Measurements from ENCODE around the gene CELF3.

The CELF3 gene

DNA sequence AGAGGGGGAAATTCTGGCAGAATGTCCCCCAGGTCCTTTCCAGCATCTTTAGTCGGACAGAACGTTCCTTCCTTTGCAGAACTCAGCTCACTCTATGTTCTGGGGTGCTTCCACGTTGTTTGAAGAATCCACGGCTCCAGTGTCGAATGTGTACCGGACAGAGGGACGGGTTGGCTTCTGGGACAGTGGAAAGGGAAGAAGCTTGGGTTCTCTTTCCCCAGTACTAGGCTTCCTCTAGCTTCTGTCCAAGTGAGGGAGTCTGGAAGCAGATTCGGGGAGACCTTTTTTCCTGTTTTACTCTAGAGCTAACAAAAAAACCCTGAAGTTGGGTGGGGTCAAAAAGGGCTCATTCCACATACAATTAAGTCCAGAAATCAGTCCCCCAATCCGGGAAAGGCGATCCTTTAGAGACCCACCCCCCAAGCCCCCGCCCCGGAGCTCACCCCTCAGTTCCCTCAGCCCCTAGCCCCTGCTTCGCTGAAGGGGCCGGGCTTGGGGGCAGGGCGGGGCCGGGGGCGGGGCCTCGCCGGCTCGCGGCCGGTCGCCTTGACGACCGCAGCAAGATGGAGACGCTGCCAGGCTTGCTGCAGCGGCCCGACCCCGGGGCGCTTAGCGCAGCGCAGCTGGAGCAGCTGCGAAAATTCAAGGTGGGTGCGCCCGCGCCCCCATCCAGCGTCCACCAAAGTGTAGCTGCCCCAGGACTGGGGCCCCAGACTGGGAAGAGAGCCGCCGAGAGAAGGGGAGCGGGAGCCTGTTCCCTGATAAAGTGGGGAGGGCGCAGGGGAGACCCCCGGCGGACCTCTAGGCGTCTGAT, 4.6 kb upstream of the CELF3 start, which contains the start of gene RIIAD1:
Gene RIIAD1 (plus strand): TSS at position 549 of the 814 bp plus-strand sequence. CDS start 15 bp downstream, at position 564.
- peak in 1 of 3 donors; percentile 30 for DNase-seq (ENCODE audit: low read depth in 2 of 3, low spot score in 1 of 3)

DNA sequence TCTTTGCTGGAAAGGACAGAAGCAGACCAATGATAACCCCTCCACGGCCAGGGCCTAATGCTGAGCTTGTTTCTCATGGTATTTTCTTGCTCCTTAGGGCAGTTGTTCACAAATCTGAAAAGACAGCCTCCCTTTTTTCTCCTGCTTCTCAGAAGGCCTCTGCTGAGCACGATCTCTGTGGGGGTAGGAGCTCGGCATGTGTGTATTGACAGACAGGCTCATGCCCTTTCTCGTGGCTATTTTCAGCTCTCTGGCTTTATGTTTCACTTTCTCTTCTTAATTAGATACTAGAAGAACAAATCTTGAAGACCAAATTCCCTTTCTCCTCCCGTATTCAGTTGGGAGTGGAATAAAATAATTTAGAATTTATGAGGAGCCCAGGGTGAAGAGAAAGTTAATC, 4.0 kb upstream of the CELF3 start:
- DNase-seq (ENCODE audit: low read depth in 2 of 3, low spot score in 1 of 3), result no peak

DNA sequence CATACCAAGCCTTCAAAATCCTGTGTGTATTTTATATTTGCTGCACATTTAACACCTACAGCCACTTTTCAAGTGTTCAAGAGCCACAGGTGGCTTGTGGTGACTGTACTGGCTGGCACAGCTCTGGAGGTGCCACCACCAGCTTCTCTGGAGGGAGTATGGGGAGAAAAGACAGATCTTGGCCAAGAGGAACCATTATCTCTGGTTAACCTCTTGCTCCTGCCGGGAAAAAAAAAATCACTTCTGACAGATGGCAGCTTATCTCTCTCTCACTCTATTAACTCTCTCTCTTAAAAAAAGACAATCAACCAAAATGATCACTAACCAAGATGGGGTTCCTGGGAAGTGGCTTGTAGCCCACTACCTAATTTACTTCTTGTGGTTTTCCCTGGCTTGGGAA, 3.5 kb upstream of the CELF3 start:
- no peak for DNase-seq (ENCODE audit: low read depth in 2 of 3, low spot score in 1 of 3)

DNA sequence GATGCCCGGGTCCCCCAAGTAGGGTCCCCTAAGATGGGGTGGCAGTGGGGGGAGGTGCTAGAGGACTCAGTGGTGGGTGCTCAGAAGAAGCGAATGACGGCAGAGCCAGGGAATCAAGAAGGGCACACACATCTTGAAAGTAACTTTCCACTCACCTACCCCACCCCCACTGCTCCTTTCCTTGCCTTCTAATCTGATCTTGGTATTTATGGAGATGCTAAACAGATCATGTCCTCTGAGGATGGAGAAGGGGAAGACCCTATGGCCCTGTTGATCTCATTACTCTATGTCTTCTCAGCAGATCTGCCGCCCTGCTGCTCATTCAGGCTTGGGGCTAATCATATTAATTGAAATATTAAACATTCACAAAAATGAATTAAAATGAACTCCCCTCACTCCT, 2.1 kb upstream of the CELF3 start:
- DNase-seq (ENCODE audit: low read depth in 2 of 3, low spot score in 1 of 3), result no peak

- DNase-seq (ENCODE audit: low read depth in 2 of 3, low spot score in 1 of 3), result no peak
Observed at GRCh38 chr1:151718011-151718431, 1.4 kb upstream of the CELF3 start.

- DNase-seq (ENCODE audit: low read depth in 2 of 3, low spot score in 1 of 3), result no peak
Observed at GRCh38 chr1:151716405-151716762, 219 bp downstream of the CELF3 start.

DNA sequence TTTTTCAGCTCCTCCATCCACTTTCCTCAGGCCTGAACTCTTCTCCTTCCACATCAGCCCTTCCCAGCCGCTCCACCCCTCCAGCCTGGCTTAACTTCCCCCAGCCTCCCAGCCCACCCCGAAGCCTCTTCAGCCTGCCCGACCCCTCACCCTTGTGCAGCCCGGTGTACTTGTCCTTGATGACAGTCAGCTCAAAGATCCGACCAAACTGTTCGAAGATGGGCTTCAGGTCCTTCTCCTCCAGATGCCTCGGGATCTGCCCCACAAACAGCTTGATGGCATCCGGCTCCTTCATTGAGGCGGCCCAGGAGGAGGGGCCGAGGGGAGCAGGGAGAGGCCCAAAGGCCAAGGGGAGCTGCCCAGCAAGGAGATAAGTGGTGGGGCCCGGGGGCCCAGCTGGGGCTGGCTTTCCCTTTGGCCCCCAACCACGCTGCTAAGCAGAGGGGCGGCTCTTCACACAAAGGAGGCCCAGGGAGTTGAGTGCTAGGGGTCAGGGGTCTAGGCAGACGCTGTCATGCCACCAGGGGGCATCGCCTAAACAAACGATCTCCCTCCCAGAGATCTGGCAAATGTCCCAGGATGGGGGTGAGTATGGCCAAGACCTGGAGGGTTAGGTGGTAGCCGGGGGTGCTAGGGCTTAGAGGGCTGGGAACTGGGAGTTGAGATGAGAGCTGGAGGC, 738 bp downstream of the CELF3 start:
- no peak for DNase-seq (ENCODE audit: low read depth in 2 of 3, low spot score in 1 of 3)

GRCh38 chr1:151714820-151715725, 1.5 kb downstream of the CELF3 start:
- no peak for DNase-seq (ENCODE audit: low read depth in 2 of 3, low spot score in 1 of 3)

DNA sequence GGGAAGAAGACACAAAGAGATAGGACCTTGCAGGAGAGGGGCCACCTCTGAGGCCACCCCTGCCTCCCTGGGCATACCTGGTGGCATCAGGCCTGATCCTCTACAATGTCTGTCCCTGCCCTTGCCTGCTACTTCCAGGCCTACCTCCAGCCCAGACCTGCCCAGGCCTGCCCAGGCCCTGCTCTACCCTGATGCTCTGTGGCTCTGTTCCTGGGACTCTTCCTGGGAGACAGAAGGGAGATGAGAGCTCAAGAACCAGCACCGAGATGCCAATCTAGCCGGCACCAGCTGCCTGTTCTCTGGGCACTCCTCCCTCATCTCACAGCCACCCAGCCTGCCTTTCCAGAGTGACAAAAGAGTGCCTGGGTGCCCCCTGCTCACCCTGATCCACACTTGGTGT, 2.7 kb downstream of the CELF3 start:
- no peak for DNase-seq (ENCODE audit: low read depth in 2 of 3, low spot score in 1 of 3)

DNA sequence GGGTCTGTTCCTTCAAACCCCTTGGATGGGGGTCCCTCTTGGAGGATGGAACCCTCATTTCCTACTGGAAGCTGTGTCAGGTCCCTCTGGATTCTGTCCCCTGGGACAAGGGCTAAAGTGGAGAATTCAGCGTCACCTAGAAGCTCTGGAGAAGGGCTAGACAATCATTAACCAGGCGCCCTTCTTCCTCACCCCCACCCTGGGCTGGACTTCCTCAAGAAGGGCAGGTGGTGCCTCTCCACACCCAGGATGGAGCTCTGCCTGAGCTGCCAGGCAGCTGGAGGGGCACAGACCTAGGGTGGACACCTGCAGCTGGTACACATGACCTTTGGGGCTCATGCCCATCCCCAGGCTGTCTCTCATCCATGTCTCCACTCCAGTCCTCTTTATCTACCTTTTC, 3.6 kb downstream of the CELF3 start:
- no peak for DNase-seq (ENCODE audit: low read depth in 2 of 3, low spot score in 1 of 3)

- no peak for DNase-seq (ENCODE audit: low read depth in 2 of 3, low spot score in 1 of 3)
Observed at GRCh38 chr1:151711951-151712350, 4.7 kb downstream of the CELF3 start.

DNA sequence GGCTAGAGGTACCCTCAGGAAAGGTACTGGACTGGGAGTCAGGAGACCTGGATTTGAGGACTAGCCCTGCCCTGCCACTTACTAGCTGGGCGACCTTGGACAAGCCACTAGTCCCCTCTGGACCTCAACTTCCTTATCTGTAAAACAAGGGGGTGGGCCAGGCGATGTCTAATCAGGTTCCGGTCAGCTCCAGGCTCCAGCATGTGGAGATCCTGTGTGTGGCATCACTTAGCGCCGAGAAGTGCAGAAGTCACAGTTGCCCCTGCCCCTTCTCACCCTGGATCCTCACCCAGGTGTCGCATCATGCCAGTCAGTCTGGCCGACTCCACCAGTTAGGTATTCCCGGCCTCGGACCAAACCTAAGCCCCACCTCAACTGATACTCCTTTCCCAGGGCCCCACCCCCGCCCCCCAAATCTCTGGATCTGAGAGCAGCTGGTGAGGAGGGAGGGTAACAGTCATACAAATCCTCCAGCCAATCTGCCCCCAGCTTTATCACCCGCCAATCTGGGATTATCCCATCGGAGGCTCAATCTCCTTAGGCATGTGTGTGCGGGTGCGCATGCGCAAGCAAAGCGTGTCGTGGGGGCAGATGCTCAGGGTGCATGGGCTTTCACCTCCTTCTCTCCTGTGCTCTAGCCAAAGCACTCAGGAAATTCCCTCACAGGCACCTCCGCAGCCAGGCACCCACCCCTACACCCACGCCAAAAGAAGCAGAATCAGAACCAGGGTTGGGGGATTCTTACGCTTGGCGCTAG, 5.4 kb downstream of the CELF3 start:
- DNase-seq (ENCODE audit: low read depth in 2 of 3, low spot score in 1 of 3), result no peak

GRCh38 chr1:151710187-151710840, 6.3 kb downstream of the CELF3 start:
- DNase-seq (ENCODE audit: low read depth in 2 of 3, low spot score in 1 of 3), result peak; percentile 13 to 33 (median 18)

DNA sequence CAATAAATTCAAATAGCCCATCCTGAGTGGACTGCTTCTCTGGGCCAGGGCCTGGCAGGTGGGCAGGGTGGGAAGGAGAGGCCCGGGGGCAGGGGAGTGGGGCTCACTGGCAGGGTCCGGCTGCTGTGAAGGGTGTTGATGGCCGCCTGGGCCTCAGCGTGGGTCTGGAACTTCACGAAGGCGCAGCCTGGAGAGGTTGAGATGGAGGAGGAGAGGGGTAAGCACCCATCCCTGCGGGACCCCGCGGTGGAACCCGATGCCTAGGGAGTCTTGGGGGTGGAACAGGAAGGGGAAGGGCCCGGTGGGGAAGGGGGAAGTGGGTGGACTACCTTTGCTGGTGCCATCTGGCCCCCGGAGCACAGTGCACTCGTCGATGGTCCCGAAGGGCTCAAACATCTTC, 7.7 kb downstream of the CELF3 start:
- DNase-seq (ENCODE audit: low read depth in 2 of 3, low spot score in 1 of 3), result no peak

GRCh38 chr1:151707541-151708065, 9.0 kb downstream of the CELF3 start:
- no peak for DNase-seq (ENCODE audit: low read depth in 2 of 3, low spot score in 1 of 3)

DNA sequence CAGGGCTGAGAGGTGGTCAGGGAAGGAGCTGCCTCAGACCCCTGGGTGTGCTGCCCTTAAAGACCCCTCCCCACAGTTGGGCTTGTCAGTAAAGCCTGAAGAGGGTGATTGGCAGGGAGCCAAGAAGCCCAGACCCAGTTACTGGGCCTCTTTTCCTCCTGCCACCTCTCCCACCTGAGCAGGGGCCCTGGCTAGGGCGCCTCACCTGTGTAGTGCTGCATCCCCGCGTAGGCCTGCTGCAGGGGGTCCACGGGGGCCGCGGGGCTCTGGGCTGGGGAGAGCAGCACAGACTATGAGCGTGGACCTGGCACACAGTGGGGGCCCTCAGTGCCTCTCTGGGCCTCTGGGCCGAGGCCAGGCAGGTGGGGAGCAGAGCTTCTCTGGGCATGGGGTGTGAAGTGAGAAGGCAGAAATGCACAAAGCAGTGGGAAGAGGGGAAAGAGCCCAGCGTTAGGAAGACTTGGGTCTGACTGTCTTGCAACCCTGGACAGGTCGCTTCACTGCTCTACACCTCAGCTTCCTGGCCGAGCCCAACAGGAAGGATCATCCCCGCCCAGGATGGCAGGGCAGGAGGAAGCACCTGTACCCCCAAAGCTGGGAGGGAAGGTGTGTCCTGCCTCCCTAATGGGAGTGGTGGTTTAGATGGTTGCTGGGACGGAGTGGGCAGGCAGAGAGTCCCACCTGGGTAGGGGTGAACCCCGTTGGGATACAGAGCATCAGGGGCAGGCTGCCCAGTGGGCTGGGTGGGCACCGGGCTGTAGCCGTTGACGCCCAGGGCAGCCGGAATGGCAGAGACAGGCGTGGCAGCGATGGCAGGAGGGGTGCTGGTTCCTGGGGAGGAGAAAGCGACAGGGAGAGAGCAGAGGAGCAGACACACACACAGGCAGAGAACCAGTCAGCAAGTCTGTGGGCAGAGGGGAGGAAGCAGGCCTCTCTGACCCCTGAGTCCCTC, 9.9 kb downstream of the CELF3 start:
- DNase-seq (ENCODE audit: low read depth in 2 of 3, low spot score in 1 of 3), result no peak

DNA sequence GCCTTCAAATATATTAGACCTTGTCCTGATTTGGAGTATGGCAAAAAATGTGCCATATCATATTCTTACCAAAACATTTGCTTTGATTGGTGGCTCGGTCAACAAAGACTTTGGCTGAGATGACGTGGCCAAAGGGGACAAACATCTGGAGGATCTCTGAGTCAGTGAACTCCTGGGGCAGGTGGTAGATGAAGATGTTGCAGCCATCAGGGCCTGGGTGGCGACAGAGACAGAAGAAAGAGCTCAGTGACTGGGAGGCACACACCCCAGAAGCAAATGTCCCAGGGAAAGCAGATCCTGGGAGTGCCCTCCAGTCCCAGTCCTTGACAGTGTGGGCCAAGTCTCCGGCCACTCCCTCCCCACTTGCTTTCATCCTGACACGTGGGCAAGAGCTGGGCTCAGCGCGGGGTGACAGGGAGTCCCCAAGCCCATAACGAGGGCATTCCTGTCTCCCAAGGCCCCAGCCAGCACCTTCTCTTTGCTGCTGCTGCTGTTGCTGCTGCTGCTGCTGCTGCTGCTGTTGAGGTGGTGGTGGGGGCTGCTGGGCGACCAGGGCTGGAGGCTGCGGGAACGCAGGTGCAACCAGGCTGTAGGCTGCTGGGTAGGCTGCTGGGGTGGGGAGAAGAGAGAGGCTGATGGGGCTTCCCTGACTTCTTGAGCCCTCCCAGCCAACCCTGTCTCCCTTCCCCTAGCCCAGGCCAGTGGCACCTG, 10.7 kb downstream of the CELF3 start:
- no peak for DNase-seq (ENCODE audit: low read depth in 2 of 3, low spot score in 1 of 3)

GRCh38 chr1:151705146-151705545, 11.5 kb downstream of the CELF3 start:
- DNase-seq (ENCODE audit: low read depth in 2 of 3, low spot score in 1 of 3), result no peak
